OCI-LY7 (cell line): ENCODE data around the gene KATNIP.

Experiments
- CTCF ChIP-seq: fragments of 200-600 bp; sonication (generic); conservative IDR thresholded peaks from 2 replicates; pipeline ENCODE4 v1.5.1; 2014; ENCODE audit warnings: mild to moderate bottlenecking, antibody characterized with exemption, low read length, moderate library complexity, mixed read lengths
- EZH2phosphoT487 ChIP-seq: fragments of 200-600 bp; sonication (generic); IDR thresholded peaks from 2 replicates; pipeline ENCODE4 v1.6.1; 2018; ENCODE audit warnings: low read depth, borderline replicate concordance, mild to moderate bottlenecking, mixed run types, antibody characterized with exemption, low read length, moderate library complexity, mixed read lengths

DNA sequence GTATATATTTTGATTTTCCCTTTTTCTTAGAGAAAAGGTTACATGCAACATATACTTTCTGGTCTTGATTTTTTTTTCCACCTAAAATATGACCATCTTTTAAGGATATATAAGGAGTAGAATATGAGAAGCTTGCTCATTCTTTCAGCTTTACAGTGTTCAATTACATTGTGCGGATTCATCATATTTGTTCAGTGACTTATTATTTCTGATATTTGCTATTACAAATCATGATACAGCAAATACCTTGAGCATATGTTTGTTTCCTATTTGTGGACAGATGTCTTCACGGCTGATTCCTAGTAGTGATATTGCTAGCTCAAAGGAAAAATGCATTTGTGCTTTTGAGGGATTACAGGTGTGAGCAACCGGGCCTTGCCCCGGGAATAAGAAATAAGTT is 18.1 kb downstream of the KATNIP start:
- TF ChIP-seq CTCF = no peak
- TF ChIP-seq EZH2phosphoT487 = no peak
